Measurements from ENCODE around the gene LMTK2. TPM values are rescaled to one million over a fixed set of nuclear protein-coding genes. Genes with fewer than 3 reads are reported as not detected.

Gene LMTK2
- total RNA-seq, 1 donor from 2014 or later, result 32.5 TPM

GRCh38 chr7:98185101-98185500 is 78.4 kb downstream of the LMTK2 start:
- no peak for DNase-seq (ENCODE audit: low spot score)
- no peak overlapping the region for H3K4me3 Mint-ChIP-seq (ENCODE audit: unreplicated experiment)
- no peak overlapping the region for H3K27ac Mint-ChIP-seq (ENCODE audit: unreplicated experiment)
- H3K36me3 Mint-ChIP-seq (ENCODE audit: low read depth, unreplicated experiment), result peaks cover 16% of the 10 kb centered on the region
- peaks cover 13% of the 10 kb centered on the region for H3K4me1 Mint-ChIP-seq (ENCODE audit: unreplicated experiment)
- H3K9me3 Mint-ChIP-seq (ENCODE audit: unreplicated experiment), result no peaks in the 10 kb centered on the region
- no peak for TF ChIP-seq CTCF (IDR thresholded peaks at IDR 0.05; ENCODE audit: unreplicated experiment)
- no peaks in the 10 kb centered on the region for H3K27me3 Mint-ChIP-seq (ENCODE audit: unreplicated experiment)

- no peak for TF ChIP-seq CTCF (IDR thresholded peaks at IDR 0.05; ENCODE audit: unreplicated experiment)
- Mint-ChIP-seq H3K4me1 (ENCODE audit: unreplicated experiment) (peaks cover 13% of the 10 kb centered on the region), H3K9me3 (ENCODE audit: unreplicated experiment) (no peaks in the 10 kb centered on the region), H3K27ac (ENCODE audit: unreplicated experiment) (no peak overlapping the region), H3K4me3 (ENCODE audit: unreplicated experiment) (no peak overlapping the region), H3K27me3 (ENCODE audit: unreplicated experiment) (no peaks in the 10 kb centered on the region), H3K36me3 (ENCODE audit: low read depth, unreplicated experiment) (peaks cover 16% of the 10 kb centered on the region)
- DNase-seq (ENCODE audit: low spot score), result no peak
These were observed 79.9 kb downstream of the LMTK2 start for GRCh38 chr7:98186452-98187137.

- Mint-ChIP-seq H3K27ac (ENCODE audit: unreplicated experiment) (no peak overlapping the region), H3K36me3 (ENCODE audit: low read depth, unreplicated experiment) (peaks cover 16% of the 10 kb centered on the region), H3K9me3 (ENCODE audit: unreplicated experiment) (no peaks in the 10 kb centered on the region), H3K4me1 (ENCODE audit: unreplicated experiment) (peaks cover 13% of the 10 kb centered on the region), H3K27me3 (ENCODE audit: unreplicated experiment) (no peaks in the 10 kb centered on the region), H3K4me3 (ENCODE audit: unreplicated experiment) (no peak overlapping the region)
- no peak for DNase-seq (ENCODE audit: low spot score)
- TF ChIP-seq CTCF (IDR thresholded peaks at IDR 0.05; ENCODE audit: unreplicated experiment), result no peak
These were observed 80.5 kb downstream of the LMTK2 start for GRCh38 chr7:98187138-98187502.

GRCh38 chr7:98189559-98189958 is 82.9 kb downstream of the LMTK2 start:
- H3K9me3 Mint-ChIP-seq (ENCODE audit: unreplicated experiment), result no peaks in the 10 kb centered on the region
- TF ChIP-seq CTCF (IDR thresholded peaks at IDR 0.05; ENCODE audit: unreplicated experiment), result no peak
- peaks cover 13% of the 10 kb centered on the region for H3K4me1 Mint-ChIP-seq (ENCODE audit: unreplicated experiment)
- no peak for DNase-seq (ENCODE audit: low spot score)
- H3K4me3 Mint-ChIP-seq (ENCODE audit: unreplicated experiment), result peak overlapping the region; percentile 39
- H3K27me3 Mint-ChIP-seq (ENCODE audit: unreplicated experiment), result no peaks in the 10 kb centered on the region
- H3K36me3 Mint-ChIP-seq (ENCODE audit: low read depth, unreplicated experiment), result peaks cover 32% of the 10 kb centered on the region
- peak overlapping the region; percentile 78 for H3K27ac Mint-ChIP-seq (ENCODE audit: unreplicated experiment)

GRCh38 chr7:98191668-98192431 is 85.2 kb downstream of the LMTK2 start:
- H3K9me3 Mint-ChIP-seq (ENCODE audit: unreplicated experiment), result no peaks in the 10 kb centered on the region
- H3K4me1 Mint-ChIP-seq (ENCODE audit: unreplicated experiment), result peaks cover 13% of the 10 kb centered on the region
- H3K4me3 Mint-ChIP-seq (ENCODE audit: unreplicated experiment), result no peak overlapping the region
- TF ChIP-seq CTCF (IDR thresholded peaks at IDR 0.05; ENCODE audit: unreplicated experiment), result no peak
- no peak for DNase-seq (ENCODE audit: low spot score)
- H3K27me3 Mint-ChIP-seq (ENCODE audit: unreplicated experiment), result no peaks in the 10 kb centered on the region
- H3K36me3 Mint-ChIP-seq (ENCODE audit: low read depth, unreplicated experiment), result peaks cover 41% of the 10 kb centered on the region
- H3K27ac Mint-ChIP-seq (ENCODE audit: unreplicated experiment), result peak overlapping the region; percentile 30
